ENCODE results near the gene NPC1L1. TPM values are rescaled to one million over a fixed set of nuclear protein-coding genes. Genes with fewer than 3 reads are reported as not detected.

The NPC1L1 gene
- total RNA-seq, 1 experiment from 2014 or later: 0.28 TPM

DNA sequence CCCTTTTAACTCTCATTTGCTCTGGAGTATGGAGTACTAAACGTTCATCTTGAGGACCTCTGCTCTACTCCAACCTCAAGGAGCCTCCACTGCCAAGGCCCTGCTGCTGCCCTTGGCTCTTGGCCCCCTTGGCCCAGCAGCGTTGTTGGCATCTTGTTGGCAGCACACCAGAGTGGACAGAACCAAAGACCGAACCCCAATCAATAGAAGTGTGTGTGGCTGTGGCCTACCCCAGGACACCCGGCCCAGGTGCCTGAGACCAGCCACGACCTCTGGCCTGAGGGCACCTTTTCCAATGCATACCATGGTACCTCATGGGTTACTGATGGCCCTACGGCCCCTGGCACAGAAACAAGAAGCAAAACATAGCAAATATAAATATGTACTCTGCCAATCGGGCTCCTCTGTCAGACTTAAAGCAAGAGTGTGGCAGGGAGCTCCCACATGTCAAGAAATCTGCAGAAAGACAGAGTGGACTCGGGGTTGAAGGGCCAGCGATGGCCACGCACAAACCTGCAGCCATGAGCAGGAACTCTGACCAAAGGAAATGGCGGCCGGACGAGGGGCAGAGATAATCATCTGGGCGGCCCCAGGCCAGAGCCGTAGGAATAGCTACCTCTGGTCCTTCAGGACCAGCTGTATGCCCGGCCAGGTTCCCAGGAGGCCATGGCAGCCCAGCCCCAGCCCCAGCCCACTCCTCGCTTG, 2.9 kb downstream of the NPC1L1 start:
- Histone ChIP-seq H3K27ac (no peak overlapping the region), H3K9me2 (ENCODE audit: insufficient read depth) (no peaks in the 10 kb centered on the region), H3K4me1 (replicated peaks; ENCODE audit: insufficient read depth) (peaks cover 18% of the 10 kb centered on the region), H3K4me2 (no peak overlapping the region), H3K79me2 (ENCODE audit: low read depth) (no peaks in the 10 kb centered on the region), H3K36me3 (ENCODE audit: low read depth) (no peaks in the 10 kb centered on the region), H4K20me1 (ENCODE audit: insufficient read depth) (no peaks in the 10 kb centered on the region), H3K9me3 (ENCODE audit: insufficient read depth, low read depth) (no peaks in the 10 kb centered on the region), H3K4me3 (no peak overlapping the region), H2AFZ (no peak overlapping the region), H3F3A (ENCODE audit: insufficient read depth, low read depth) (peaks cover 11% of the 10 kb centered on the region), H3K27me3 (ENCODE audit: insufficient read depth, low read depth) (no peaks in the 10 kb centered on the region)
- BruUV-seq (replicated peaks): no TSS peak
- TF ChIP-seq CTCF (conservative IDR thresholded peaks at IDR 0.05) (no peak), EZH2 (IDR thresholded peaks at IDR 0.05; ENCODE audit: low read depth) (no peak)
- CTCF ChIA-PET: no interaction called here
- DNase-seq: no peak
- POLR2A ChIA-PET (ENCODE audit: unreplicated experiment): interaction anchor here (0.6 kb wide), 1 partner anchor 12 kb away, joined by 5 read pairs; no protein-coding TSS in a partner anchor
- intact Hi-C loops (cut with micrococcal nuclease; ENCODE audit: unreplicated experiment): no loop called here

DNA sequence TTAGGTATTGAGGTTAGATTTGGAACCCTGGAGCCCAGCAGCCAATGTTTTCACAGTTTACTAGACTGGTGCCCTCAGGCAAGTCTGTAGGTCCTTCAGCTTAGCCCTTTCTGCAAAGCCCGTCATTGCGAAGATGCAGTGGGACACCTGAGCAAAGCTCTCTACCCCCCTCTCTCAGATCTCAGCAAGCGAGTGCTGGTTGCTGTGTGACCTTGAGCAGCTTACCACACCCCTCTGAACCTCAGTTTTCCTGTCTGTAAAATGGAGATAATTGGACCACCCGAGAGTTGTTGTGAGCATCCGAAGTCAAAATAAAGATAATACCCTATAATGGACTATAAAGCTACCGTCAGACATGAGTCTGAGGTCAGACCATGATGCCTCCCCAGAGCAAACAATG, 3.7 kb downstream of the NPC1L1 start:
- H3K27me3 ChIP-seq (ENCODE audit: insufficient read depth, low read depth): no peaks in the 10 kb centered on the region
- TF ChIP-seq CTCF (conservative IDR thresholded peaks at IDR 0.05) (no peak), EZH2 (IDR thresholded peaks at IDR 0.05; ENCODE audit: low read depth) (no peak)
- intact Hi-C loops (cut with micrococcal nuclease; ENCODE audit: unreplicated experiment): no loop called here
- H3K79me2 ChIP-seq (ENCODE audit: low read depth): no peaks in the 10 kb centered on the region
- no peaks in the 10 kb centered on the region for H3K9me2 ChIP-seq (ENCODE audit: insufficient read depth)
- ChIA-PET CTCF (no interaction called here), POLR2A (ENCODE audit: unreplicated experiment) (no interaction called here)
- H3K36me3 ChIP-seq (ENCODE audit: low read depth): no peaks in the 10 kb centered on the region
- H4K20me1 ChIP-seq (ENCODE audit: insufficient read depth): no peaks in the 10 kb centered on the region
- no TSS peak for BruUV-seq (replicated peaks)
- no peak for DNase-seq
- H3K4me3 ChIP-seq: no peak overlapping the region
- no peaks in the 10 kb centered on the region for H3K9me3 ChIP-seq (ENCODE audit: insufficient read depth, low read depth)
- no peak overlapping the region for H2AFZ ChIP-seq
- no peak overlapping the region for H3K4me2 ChIP-seq
- no peak overlapping the region for H3K27ac ChIP-seq
- H3F3A ChIP-seq (ENCODE audit: insufficient read depth, low read depth): peaks cover 3% of the 10 kb centered on the region; the same call in 1 of the 2 replicates
- peaks cover 10% of the 10 kb centered on the region for H3K4me1 ChIP-seq (replicated peaks; ENCODE audit: insufficient read depth)

GRCh38 chr7:44536090-44536489, 5.0 kb downstream of the NPC1L1 start:
- H3K79me2 ChIP-seq (ENCODE audit: low read depth): no peaks in the 10 kb centered on the region
- no peaks in the 10 kb centered on the region for H3K36me3 ChIP-seq (ENCODE audit: low read depth)
- no peaks in the 10 kb centered on the region for H4K20me1 ChIP-seq (ENCODE audit: insufficient read depth)
- intact Hi-C loops (cut with micrococcal nuclease; ENCODE audit: unreplicated experiment): no loop called here
- no peak overlapping the region for H3K4me2 ChIP-seq
- H3K9me3 ChIP-seq (ENCODE audit: insufficient read depth, low read depth): no peaks in the 10 kb centered on the region
- no peaks in the 10 kb centered on the region for H3K4me1 ChIP-seq (replicated peaks; ENCODE audit: insufficient read depth)
- ChIA-PET POLR2A (ENCODE audit: unreplicated experiment) (no interaction called here), CTCF (no interaction called here)
- no peak overlapping the region for H3K4me3 ChIP-seq
- no peaks in the 10 kb centered on the region for H3K27me3 ChIP-seq (ENCODE audit: insufficient read depth, low read depth)
- no peak overlapping the region for H2AFZ ChIP-seq
- H3K27ac ChIP-seq: no peak overlapping the region
- H3F3A ChIP-seq (ENCODE audit: insufficient read depth, low read depth): no peaks in the 10 kb centered on the region
- TF ChIP-seq CTCF (conservative IDR thresholded peaks at IDR 0.05) (no peak), EZH2 (IDR thresholded peaks at IDR 0.05; ENCODE audit: low read depth) (no peak)
- BruUV-seq (replicated peaks): no TSS peak
- no peaks in the 10 kb centered on the region for H3K9me2 ChIP-seq (ENCODE audit: insufficient read depth)
- no peak for DNase-seq
